ENCODE results near the gene TEX51.

Gene TEX51

DNA sequence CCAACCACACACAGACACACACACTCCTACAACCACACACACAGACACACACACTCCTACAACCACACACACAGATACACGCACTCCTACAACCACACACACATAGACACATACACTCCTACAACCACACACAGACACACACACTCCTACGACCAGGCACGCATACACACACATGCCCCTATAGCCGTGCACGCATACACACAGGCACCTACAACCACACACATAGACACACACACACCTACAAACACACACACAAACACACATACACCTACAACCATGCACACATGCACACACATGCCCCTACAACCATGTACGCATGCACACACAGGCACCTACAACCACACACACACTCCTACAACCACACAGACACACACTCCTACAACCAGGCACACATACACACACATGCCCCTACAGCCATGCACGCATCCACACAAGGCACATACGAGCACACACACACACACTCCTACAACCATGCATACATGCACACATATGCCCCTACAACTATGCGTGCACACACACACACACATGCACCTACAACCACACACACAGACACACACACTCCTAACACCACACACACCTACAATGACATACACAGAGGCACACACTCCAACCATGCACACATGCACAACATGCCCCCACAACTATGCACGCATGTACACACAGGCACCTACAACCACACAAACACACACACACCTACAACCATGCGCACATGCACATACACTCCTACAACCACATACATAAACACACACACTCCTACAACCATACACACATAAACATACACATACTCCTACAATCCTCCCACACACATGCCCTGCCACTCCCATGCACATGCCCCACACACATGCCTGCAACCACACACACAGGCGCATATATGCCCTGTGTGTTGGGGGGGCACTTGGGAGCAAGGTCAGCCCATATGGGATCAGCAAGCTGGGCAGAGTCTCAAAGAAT is 19.1 kb upstream of the TEX51 start:
- DNase-seq, result no peak

DNA sequence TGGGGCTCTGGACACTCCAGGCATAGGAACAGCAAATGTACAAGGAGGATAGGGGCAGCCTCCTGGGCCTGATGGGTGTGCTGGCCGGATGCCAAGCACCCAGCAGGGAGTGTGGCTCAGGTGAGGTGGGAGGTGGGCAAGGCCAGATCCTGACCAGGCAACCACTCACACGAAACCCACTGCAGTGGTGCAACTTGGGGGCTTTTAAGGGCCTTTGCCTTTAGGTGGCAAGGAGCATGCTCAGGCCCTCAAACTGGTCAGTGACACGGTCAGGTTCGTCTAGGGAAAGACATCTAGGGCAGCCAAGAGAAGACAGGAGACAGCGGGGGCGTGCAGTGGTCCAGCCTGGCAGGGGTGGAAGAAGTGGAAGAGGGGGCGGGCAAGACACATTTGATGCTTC is 18.4 kb upstream of the TEX51 start:
- no peak for DNase-seq

DNA sequence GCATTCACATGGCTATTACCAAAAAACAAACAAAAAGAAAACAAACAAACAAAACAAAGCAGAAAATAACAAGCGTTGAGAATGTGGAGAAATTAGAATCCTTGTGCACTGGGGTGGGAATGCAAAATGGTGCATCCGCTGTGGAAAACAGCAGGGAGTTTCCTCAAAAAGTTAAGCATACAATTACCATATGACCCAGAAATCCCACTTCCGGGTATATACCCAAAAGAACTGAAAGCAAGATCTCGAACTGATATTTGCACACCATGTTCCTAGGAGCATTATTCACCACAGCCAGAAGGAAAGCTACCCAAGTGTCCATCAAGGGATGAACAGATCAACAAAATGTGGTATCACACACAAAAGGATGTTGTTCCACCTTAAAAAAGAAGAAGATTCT is 17.9 kb upstream of the TEX51 start:
- DNase-seq, result no peak

DNA sequence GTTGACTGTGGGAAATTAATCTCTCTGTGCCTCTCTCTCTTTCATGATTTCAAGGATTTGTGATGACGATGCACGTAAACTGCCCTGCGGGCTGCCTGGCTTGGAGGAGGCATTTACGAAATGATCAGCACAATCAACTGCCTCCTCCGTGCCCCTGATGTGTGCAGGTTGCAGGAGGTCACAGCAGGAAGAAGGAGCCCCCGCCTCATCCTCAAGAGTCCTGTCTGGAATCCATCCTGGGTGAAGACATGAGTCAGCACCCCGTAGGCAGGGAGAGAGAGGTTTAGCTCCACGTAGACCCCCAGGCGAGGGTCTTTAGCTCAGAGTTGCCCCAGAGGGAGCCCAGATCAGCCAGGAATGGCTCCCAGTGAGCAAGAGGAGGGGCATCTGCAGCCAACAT is 17.1 kb upstream of the TEX51 start:
- DNase-seq, result no peak

DNA sequence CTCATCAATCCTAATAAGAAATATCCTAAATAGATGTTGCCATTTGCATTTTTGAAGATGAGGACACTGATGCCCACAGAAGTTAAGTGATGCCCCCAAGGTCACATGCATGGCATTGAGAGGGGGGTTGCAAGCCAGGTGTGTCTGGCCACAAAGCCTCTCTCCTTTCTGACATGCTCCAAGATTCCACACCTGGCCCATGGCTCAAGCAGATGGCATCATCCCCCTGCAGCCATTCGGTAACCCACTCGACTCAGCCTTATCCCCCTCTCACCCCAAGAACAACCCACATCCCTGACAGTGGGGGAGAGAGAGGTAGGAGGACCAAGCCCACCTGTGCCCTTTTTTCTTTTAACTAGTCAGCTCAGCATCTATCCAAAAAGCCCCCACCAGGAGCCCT is 16.5 kb upstream of the TEX51 start:
- DNase-seq, result no peak

DNA sequence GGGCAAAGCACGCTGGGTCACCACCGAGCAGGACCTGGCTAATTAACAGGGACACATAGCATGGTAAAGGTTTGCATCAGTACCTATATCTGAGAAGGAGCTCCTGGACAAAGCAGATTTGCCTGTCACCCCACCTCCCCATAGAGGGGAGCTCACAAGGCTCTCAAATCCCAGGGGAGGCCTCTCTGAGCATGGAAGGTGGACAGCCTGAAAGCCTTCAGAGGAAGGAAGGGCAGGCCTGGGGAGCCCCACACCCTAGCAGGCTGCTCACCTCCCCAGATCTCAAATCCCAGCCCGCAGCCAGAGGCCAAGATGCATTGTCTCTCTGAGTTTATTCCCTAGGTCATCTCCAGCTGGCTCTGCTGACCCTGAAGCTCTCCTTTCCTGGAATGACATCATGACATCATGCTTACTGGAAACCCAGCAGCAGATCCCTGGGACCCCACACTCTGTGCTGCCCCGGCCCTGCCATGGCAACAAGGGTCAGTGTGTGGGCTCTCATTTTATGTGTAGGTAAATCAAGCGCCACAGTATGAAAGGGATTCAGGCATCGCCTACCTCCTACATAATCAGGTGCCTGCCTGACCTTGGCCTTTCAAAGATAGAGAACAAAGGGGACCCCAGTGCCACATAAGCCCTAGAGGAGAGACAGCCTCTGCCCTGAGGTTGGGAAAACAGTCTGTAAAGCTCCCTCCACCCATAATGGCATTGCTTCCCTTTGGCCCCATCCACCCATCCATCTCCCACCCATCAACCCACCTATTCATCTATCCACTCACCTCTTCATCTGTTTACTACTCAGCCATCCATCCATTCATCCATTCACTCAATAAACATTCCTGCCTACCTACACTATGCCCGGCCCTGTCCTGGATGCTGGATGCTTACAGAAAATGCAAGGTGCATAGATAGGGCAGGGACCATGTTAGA is 15.7 kb upstream of the TEX51 start:
- DNase-seq, result no peak

DNA sequence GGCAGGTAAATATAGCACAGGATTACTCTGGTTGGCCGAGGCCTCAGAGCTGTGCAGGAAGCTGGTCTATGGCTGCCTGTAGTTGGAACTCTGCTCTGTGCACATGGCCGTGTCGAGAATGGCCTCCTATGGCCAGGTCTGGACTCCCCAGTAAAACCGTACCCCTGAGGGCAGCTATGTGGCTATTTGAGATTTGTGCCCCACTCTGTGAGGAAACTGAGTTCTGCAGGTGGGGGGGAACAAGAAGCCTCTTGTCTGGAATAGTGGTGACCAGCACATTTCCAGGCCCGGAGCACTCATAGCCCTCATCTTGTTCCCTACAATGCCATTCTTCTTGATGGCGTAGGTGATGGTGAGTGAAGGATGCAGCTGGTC is 15.0 kb upstream of the TEX51 start:
- DNase-seq, result no peak

DNA sequence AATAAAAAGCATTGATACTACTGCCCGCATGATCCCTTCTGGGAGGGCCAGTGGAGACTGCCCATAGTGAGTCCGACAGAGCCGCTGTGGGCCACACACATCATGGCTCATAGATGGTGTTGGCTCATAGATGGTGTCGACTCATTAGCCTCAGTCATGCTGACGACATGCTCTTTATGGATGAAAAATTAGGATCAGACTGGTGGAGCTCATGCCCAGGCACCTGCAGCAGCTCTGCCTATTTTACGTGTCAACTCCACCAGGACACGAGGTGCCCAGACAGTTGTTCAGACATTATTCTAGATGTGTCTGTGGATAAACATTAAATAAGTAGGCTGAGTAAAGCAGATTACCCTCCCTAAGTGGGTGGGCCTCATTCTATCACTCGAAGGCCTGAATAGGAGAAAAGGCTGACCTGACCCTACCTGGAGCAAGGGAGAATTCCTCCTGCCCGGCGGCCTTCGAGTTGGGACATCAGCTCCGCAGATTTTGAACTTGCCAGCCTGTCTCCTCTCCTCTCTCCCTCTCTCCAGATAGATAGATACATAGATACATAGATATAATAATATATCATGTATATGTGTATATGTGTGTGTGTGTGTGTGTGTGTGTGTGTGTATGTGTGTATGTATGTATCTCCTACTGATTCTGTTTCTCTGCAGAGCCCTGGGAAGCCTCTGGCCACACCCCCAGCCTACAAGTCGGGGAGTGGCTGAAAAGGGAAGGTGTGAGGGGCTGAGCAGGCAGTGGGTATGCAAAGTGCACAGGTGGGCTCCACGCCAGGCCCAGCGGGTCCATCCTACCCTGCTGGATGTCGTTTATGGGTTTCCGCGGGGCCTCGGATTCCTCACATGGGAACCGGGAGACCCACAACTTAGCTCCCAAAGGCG is 13.6 kb upstream of the TEX51 start:
- DNase-seq, result no peak

DNA sequence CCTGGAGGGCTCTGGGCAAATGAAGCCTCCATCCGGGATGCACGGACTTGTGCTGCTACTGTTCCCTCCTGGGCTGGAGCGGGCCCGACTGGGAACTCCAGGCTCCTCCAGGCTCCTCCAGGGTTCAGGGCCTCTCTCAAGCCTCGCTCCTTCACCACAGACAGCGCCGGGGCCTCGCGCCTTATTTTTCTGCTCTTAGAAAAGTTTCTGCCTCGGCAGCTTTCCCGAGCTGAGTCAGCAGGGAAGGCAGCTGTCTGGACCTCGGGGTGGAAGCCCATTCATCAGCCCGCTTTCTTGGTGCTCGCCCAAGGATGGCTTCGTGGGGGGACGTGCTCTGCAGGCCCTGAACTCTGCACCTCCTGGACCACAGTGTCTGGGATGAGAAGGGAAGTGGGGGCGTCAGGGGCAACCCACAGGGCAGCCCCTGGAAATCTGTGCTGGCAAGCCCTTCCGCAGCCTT is 12.9 kb upstream of the TEX51 start:
- DNase-seq, result no peak

DNA sequence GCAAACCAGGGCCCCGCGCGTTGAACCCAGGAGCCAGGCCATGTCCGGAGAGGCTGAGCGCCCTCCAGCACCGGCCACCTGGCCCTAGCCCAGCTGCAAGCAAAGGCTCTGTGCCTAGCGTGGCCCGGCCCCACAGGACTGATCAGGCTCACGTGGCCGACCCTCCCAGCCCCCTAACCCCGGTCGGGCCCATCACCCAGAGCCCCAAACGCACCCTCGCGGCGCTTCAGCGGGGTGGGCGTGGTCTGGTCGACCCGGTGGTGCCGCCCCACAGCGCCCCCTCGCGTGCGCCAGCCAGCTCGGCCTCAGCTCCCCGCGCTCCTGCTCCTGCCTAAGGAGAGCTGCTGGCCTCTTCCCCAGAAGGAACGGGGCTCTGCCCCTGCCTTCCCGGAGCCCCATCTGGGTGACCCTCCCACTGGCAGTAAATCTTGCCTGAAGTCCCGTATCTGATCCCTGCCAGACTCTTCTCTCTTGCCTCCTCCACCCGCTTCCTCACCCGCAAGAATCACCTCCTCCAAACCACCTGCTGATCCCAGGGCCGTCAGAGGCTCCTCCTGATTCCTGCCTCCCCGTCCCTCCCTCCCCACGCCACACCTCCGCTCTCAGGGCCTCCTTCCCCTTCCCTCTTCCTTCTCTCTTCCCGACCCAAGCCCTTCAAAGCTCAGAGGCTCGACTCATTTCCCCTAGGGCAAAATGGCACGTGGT is 12.3 kb upstream of the TEX51 start:
- DNase-seq, result no peak

DNA sequence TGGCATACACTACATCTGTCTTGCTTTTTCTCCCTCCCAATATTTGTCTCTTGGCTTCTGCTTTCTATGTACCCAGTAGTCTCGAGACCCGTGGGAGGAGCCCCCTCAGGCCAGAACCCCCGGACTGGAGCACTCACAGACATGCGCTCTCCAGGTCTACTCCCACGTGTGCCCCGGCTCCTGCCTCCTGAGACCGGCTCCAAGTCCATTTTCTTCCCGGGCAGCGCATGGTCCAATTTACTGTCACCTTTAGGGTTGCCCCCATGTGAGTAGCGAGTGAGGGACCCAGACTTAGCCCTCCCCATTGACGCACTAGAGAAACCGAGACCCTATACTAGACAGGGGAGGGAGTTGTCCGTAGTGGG is 11.8 kb upstream of the TEX51 start:
- no peak for DNase-seq

DNA sequence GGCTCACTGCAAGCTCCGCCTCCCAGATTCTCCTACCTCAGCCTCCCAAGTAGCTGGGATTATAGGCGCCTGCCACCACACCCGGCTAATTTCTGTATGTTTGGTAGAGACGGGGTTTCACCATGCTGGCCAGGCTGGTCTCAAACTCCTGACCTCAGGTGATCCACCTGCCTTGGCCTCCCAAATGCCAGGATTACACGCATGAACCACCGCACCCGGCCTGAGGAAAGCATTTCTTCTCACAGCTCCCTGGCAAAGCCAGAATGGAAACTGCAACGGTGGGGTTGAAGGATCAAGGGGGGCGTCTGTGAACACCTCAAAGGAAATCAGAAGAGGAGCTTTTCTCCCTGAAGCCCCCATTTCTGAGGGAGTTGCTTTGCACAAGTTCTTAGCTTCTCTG is 11.2 kb upstream of the TEX51 start:
- DNase-seq, result no peak

DNA sequence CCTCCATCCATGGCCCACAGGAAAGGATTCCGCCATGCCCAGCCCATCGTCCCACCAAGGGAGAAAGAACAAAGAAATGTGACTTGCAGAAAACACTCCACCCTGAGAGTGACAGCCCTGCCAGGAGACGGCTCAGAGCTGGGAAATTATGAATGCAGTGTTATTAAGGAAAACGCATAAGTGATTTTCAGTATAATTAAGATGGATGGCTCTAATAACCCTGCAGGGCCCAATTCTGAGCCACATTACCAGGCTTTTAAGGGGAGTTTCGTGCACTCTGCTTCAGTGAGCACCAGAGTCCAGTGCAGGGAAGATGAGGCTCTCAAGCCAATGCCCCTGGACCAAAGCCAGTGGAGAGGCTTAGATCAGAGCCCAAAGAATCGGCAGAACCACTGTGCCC is 10.6 kb upstream of the TEX51 start:
- DNase-seq, result no peak

DNA sequence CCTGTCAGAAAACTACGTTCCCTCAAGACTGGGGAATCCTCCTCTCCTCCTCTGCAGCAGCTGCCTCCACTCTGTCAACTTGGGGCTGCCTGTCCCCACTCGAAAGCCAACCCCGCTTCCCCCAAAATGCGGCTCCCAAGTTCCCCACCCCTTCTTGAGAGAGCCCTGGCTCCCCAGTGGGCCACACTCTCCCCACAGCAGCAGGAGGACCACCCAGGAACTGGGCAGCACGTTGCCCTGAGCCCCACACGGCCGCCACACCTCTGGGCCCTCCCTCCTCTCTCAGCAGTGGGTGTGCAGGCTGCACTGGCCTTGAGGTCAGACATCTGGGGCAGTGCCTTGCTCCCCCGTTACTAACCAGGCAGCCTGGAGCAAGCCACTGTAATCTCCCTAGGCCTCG is 9.6 kb upstream of the TEX51 start:
- no peak for DNase-seq

DNA sequence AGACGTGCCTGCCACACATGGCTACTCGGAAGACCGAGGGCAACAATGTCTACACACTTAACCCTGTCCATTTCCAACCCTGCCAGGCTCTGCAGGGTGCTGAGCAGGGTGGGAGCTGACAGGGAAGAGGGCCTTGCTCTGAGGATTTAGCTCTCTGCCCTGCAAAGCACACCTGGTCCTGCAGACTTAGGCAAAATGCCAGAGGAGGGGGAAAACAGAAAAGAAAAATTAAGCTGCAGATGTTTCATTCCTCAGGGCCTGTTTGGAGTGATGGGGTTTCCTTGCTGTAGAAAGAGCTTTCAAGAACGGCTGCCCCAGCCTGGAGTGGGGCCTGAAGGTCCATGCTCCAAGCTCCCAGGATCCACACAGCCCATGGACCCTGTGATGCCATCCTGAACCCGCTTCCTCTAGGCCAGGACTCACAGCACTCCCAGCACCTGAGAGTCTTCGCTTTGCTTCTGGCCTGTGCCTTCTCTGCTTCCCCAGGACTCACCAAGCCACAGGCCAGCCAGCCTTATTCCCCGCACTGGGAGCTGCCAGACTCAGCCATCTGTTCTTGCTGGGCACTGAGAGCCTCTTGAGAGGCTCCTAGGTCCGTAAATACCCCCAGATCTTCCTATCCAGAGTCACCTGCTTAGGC is 9.1 kb upstream of the TEX51 start:
- no peak for DNase-seq

DNA sequence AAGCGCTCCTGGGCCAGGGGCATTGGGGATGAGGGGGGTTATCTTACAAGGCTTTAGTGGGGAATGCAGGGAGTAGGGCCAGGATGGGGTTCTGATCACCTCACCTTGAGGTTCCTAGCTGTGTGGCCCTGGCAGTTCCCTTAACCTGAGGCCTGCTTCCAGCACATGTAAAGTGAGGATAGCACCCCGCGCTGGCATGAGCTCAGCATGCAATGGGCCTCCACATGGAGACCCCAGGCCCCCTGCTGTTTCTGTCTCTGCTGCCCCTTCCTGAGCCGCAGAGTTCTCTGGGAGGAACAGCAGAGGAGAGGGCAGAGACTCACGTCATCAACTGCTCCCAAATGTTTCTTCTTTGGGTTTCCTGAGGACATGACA is 8.6 kb upstream of the TEX51 start:
- DNase-seq, result no peak

DNA sequence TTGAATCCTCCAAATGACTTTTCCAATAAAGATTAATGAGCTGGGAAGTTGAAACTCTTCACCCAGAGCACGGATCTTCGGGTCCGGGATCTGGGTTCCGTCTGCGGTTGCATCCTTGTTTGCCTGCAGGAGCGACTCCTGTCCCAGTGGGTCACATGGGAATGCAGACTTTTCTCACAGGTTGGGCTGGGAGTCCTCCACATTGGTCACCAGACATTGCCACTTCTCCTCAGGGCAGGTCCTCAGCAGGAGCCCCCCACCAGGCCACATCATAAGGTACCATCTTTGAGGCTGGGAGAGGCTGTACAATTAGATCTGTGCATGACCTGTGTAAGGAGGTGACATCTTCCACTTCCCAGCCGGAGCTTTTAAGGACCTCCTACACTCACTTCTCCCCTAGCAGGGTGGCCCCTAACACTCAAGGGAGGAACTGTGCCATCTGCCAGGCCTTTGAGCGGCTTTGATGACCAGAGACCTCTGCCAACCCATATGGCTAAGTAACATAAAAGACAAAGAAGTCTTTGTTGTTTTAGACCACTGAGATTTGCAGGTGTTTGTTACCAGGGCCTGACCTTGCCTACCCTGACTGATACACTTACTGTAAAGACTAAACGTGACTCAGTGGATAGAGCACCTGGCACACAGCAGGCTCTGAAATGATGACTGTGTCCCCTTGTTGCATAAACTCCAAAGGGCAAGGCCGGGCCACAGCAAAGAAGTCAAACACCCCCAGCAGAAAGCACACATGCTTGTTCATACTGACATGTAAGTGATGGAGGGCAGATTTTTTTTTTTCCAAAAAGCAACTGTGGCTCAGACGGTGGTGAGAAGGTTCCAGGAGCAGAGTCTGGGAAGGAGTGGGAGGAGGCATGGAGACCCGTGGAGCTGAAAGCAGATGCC is 7.9 kb upstream of the TEX51 start:
- no peak for DNase-seq

DNA sequence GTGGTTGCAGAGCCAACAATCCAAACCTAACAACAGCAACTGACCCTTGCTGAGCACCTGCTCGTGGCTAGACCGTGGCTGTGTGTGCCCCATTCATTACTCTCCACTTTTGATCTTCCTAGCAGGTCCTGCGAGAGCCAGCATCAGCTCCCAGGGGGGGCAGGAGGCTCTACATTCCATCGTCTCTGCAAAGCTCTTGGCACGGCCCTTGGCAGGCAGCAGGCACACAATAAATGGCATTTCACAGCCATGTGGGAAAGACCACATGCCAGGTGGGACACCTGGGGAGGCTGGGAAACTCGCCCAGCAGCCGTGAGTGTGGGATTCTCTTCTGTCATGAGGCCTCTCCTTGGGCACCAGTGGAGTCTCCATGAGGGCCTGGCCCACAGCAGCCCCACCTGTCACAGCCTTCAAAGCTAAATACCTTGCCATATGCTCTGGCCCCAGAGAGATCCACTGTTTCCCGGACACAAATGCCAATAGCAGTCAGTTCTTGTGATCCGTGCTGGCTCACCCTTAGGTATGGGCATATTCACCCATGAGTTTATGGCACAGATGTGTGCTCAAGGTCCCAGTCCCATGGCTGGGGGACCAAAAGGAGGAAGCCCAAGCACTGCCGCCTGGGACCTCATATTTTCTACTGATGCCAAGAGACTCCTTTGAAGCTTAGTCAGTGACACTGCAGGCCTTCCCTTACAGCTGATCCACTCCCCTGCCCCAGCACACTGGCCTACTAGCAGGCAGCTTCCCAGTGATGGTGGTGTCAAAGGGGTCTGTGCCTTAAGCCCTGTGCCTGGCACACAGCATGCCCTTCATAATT is 6.8 kb upstream of the TEX51 start:
- no peak for DNase-seq

DNA sequence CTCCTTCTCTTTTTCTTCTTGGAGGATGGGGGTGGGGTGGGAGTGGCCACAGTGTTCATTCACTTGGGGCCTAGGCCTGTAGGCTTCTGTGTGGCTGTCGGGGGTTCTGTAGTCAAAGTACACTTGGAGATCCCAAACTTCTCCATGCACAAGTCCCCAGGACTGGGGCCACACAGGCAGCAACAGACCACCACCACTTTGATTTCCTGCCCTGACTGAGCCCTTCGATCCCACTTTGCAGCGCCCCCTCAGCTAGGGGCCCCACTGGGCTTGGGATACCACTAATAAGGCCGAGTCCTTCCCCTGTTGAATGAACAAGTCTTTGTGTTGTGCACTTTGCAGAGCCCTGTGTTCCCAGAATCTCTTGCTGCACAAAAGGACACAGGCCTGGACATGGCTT is 5.5 kb upstream of the TEX51 start:
- no peak for DNase-seq

DNA sequence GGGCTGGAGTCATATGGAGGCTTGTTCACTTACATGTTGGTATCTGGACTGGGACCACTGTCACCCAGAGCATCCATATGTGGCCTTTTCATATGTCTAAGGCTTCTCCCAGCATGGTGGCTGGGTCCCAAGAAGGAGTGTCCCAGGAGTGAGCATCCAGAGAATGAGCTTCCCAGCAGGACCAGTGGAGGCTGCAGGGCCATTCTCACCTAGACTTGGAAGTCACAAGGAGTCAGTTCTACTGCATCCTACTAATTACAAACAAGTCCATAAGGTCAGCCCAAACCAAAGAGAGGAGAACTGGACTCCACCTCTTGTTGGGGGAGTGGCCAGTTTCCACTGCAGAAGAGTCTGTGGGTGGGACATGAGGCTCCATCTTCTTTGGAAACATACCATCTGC is 5.1 kb upstream of the TEX51 start:
- no peak for DNase-seq
